Ovary (tissue), 3 donors: ENCODE data around the gene MRPS10.

Experiments
- EP300 ChIP-seq: sonication (generic); formaldehyde crosslinking; IDR thresholded peaks from one replicate; pipeline ENCODE4 v1.6.1; 2017; ENCODE audit warnings: antibody characterized with exemption
- POLR2A ChIP-seq: fragments of 450-650 bp; IDR thresholded peaks from one replicate; pipeline ENCODE4 v1.6.1; 2017; ENCODE audit warnings: antibody characterized with exemption, mild to moderate bottlenecking, moderate library complexity
- TF ChIP-seq, protein P1 (sequence below), 3 donors: fragments of 450-650 bp in 2 of 3; fragments of 200-600 bp in 1 of 3; IDR thresholded peaks; one replicate each; pipeline versions ENCODE4 v1.5.1 to v1.8.0; 2016 to 2022; ENCODE audit warnings: antibody characterized with exemption in 3 of 3, mild to moderate bottlenecking in 1 of 3
- donor health status: DM: no; HTN: no; CAD: no.

DNA sequence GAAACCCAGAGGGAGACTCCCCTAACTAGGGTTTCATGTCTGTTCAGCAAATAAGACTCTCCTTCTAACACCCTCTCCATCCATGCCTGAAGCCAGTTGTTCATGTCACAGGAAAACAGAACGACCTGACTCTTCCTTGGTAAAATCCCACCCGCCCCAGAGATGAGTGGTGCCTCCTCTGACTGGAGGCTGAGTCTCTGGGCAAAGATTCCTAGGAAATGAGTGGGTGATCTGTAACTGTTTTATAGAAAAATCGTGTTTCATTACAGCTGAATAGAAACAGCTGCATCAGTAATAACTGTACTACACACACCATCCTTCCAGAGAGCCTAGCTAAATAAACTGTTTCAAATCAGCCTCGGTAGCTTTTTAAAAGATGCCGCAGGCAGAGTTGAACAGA lies 37.4 kb upstream of the MRPS10 start:
- TF ChIP-seq POLR2A (no peak), EP300 (no peak)
- TF ChIP-seq, protein P1, sequence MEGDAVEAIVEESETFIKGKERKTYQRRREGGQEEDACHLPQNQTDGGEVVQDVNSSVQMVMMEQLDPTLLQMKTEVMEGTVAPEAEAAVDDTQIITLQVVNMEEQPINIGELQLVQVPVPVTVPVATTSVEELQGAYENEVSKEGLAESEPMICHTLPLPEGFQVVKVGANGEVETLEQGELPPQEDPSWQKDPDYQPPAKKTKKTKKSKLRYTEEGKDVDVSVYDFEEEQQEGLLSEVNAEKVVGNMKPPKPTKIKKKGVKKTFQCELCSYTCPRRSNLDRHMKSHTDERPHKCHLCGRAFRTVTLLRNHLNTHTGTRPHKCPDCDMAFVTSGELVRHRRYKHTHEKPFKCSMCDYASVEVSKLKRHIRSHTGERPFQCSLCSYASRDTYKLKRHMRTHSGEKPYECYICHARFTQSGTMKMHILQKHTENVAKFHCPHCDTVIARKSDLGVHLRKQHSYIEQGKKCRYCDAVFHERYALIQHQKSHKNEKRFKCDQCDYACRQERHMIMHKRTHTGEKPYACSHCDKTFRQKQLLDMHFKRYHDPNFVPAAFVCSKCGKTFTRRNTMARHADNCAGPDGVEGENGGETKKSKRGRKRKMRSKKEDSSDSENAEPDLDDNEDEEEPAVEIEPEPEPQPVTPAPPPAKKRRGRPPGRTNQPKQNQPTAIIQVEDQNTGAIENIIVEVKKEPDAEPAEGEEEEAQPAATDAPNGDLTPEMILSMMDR (IDR thresholded peaks at IDR 0.05) = no peak
